NAMALWA (cell line): Measurements from ENCODE around the gene WWOX.

ENCODE experiments used
- DNase-seq: peaks from one replicate; pipeline ENCODE4 v3.0.0-alpha.2; 2015; ENCODE audit warnings: low spot score

The WWOX gene

DNA sequence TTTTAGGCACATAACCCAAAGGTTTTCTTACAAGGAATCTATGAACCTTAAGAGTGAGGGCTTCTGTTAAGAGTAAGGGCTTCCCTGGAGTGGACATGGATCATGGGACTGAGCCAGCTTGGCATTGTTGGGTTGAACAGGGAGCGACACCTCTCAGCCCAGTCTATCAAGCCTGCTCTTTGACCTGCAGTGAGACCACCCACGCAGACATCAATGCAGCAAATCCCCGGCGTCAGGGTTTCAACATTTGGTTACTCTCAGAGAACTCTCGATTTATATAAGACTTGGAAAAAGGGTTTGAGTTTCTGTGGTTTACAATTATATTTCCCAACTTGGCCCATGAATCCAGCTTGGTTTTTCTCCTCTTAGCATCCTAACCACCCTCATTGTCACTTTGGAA, 299.9 kb downstream of the WWOX start:
- DNase-seq = no peak

DNA sequence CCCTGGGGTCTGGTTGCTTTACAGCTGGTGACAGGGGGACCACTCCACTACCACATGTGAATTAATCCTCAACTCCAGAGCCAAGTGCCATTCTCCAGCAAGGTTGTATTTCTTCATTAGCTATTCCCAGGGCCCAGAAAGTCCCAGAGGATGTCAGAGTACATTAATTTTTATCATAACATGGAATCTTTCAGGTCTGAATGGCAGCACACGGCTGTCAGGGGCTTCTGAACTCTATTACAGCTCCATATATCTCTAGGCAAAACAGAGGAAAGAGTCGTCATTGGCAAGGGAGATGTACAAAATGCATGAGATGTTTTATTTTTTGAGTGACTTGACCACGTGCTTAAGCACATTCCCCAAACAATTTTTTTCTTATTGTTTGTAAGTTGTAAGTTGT, 303.4 kb downstream of the WWOX start:
- no peak for DNase-seq

DNA sequence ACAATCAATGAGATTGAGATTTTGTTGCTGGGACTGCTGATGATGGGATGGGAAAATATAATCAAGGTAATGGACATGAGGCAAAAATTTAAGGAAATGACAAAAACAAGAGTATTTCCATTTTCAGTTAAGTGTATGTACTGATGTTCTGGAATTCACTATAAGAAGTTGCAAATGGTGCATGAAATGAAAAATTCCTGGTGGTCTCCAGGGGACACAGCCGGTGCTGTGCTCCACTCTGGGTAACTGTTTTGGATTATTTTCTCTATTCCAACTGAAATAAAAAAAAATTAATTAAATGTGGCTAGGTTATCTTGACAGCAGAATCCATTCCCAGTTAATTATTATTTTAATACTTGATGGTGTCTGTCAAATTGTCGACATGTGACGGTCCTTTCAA, 305.6 kb downstream of the WWOX start:
- no peak for DNase-seq

DNA sequence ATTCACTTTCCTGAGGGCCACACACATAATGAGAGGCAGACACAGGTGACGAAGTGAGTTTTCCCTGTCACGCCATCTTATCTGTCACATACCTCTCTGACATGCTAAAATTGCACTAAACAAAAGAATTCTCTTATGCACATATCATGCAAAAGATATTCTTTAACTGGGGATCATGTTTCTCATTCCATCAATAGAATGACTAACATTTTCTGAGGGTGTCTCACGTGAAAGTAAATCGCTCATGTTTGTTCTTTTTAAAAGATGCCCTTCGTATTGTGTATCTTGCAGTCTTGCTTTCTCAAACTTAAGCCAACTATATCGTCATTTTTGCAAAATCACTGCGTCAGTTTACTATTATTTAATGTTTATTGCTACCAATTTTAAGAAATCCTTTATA, 306.4 kb downstream of the WWOX start:
- DNase-seq = no peak

DNA sequence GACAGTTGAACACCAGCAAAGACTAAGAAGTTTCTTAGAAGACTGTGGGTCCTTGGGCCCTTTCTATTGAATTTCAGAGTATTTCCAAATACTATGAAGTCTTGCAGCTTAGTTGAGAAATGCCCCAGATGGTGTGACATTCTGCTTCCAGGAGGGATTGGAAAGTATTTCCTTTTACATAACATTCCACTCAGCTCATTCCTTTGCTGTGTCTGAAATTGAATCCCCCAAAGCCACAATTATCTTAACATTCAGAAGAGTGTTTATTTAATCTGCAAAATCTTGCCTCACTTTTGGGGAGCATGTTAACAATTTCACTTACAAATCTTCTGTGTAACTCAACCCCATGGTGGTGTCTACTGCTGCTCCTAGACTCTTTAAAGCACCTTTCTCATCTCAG, 307.7 kb downstream of the WWOX start:
- DNase-seq = no peak

DNA sequence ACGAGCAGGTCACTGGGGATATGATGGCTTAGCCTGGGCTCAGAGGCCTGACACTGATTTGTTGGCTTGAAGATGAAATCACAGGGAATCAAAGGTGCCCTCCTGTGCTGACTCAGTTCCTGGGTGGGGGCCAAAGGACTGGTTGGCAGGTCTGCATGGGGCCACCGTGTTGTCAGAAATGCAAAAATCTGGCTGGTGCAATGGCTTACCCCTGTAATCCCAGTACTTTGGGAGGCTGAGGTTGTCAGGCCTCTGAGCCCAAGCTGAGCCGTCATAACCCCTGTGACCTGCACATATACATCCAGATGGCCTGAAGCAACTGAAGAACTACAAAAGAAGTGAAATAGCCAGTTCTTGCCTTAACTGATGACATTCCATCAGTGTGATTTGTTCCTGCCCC, 314.2 kb downstream of the WWOX start:
- DNase-seq = no peak

DNA sequence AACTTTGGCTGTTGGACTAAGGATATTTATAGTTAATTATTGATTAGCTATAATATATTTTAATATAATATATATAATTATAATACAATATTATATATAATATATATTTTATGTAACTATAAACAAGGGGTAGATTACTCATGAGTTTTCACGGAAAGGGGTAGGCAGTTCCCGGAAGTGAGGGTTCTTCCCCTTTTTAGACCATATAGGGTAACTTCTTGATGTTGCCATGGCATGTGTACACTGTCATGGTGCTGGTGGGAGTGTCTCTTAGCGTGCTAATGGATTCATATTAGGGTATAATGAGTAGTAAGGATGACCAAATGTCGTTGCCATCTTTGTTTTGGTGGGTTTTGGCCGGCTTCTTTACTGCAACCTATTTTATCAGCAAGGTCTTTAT, 315.6 kb downstream of the WWOX start:
- DNase-seq = no peak

DNA sequence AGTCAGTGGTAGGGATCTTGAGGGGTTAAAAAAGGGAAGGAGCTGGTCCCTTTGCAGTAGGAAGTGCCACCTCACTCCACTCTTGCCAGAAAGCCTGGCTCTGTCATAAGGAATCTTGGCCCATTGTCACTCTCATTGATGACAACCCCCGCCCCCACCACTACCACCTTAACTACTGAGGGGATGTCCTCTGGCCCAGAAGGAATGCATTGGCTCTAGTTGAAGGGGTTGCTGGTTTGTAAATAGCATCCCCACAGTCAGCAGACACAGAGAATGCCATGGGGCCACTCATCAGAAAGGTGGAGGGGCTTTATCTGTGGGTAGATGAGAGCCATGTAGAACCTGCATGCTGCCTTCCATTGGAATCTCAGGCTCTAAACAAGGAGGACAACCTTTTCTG, 316.2 kb downstream of the WWOX start:
- no peak for DNase-seq

DNA sequence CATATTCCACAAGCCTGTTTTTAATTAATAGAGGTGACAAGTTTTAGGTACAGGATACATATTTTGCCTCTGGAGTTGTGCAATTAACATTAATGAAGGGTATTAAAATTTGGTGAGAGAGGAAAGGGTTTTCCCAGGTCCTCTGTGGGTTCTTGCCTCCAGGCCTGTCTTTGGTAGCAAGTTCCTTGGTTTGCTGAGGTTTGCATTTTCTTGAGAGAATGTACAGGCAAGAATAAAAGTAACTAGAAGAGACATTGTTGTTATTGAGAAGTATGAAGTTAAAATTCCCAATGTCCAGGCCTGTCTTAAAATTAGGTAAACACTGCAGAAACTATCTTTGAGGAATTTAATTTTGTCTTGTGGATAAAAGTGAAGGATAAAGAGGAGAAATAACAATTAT, 316.9 kb downstream of the WWOX start:
- no peak for DNase-seq

DNA sequence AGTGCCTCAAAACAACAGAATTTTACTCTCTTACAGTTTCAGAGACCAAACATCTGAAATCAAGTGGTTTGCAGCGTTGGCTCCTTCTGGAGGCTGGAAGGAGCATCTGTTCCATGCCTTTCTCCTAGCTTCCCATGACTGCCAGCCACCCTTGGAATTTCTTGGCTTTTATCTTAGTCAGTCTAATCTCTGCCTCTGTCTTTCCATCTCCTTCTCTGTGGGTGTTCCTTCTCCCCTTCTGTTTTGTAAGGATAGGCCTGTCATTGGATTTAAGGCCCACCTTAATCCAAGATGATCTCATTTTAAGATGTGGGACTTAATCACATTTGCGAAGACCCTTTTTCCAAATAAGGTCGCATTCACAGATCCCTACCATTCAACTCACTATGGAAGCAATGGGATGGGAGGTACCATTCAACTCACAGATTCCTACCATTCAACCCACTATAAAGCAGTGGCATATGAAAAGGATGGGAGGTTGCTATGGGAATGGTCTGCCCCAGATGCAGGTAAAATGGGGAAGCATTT, 321.8 kb downstream of the WWOX start:
- DNase-seq = no peak

DNA sequence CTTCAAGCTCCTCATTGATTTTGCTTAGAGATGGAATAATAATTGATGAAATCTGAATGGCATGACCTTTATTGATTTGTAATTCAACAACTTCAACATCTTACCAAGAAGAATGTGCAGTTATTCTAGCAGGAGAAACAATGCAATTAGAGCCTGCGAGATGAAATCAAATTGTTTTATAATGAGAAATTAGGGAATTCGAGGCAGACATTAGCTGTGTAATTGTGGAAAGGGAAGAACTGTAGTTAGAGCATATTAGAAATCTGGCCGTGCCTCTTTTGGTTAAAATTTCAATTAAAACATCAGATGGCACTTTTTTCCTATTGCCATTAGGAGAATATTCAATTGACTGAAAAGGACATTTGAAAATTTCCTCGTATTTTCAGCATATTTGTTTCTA, 325.8 kb downstream of the WWOX start:
- no peak for DNase-seq

DNA sequence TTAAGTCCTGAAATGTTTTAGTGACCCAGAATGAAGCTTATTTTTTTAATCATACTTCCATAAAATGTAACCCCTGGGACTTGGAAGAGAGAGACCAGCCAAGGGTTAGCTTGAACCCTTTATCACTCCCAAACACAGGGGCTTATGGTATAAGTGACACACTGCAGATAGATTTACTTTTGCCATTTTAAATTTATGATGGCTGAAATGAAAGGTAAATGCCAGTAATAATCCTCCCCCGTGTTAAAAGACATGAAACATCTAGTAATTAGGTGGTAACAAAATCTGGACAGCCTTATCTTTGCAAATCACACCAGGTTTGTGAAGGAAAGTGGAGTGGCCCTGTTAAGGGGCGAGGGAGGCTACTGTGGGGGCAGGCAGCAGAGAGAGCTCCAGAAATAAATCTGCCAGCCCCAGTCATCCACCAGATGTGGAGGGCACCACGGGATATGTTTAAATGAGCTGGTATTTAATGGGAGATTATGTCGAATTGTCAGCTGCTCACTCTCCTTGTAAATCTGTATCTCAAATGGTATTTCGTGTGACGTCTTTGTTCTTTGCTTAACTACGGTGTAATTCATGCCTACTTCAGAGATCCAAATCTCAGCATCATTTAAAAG, 326.5 kb downstream of the WWOX start:
- no peak for DNase-seq

DNA sequence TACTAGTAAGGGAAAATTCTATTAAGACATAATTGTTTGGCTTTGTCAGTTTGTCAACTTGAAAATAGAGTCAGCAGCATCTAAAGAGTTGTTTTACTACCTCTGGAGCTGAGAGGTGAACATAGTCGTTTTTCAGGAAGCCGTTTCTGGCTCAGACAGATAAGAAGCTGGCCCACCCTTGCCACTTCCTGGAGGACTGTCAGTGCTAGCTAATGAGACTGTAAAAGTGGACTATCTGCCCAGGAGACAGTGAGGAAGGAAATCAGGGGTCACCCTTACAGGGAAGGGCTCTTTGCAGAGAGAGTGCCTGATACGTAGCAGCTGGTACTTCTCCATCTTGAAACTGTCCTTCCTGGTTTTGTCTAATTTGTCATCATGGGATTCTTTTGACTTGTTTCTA, 328.7 kb downstream of the WWOX start:
- no peak for DNase-seq

DNA sequence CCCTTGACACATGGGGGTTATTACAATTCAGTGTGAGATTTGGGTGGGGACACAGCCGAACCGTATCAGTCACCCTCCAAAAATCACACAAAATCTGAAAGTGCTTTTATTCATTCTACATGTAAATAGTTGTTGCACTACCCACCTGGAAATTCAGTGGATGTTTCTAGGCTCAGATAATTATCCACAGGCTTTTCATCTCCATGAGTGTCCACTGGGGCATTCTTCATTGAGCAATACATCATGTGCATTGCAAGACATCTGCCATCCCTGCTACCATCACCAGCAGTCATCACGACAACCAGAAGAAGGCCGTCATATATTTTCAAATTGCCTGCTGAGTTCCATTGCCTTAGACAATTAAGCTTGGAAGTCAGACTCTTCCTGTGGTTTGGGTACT, 330.8 kb downstream of the WWOX start:
- DNase-seq = no peak

DNA sequence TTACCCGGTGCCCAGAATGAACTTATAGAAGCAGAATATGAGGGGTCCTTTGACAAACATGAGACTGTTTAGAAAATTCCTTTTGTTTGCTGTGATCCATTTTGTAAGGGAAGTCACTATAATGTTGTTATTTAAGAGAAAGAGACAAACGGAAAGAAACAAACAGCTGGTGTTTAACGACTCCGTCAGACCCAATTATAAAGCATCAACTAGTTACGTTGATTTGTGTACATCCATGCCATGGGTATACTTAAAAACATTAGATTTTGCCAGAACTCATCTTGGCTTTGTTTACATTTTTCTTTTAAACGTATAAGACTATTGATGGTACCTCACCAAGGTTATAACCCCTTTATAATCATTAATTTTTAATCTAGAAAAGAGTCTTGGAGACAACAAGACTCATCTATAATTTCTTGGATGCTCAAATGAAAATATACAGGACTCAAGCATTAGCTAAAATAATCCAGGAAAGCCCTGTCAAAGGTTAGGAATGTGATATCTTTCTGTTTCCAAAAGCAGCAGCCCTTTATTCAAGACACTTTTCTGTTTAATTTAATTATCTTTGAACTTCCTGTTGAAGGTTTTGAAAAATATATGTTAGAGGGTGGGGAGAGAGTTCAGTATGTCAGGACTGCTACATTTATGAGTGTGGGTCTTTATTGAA, 331.7 kb downstream of the WWOX start:
- DNase-seq = no peak

DNA sequence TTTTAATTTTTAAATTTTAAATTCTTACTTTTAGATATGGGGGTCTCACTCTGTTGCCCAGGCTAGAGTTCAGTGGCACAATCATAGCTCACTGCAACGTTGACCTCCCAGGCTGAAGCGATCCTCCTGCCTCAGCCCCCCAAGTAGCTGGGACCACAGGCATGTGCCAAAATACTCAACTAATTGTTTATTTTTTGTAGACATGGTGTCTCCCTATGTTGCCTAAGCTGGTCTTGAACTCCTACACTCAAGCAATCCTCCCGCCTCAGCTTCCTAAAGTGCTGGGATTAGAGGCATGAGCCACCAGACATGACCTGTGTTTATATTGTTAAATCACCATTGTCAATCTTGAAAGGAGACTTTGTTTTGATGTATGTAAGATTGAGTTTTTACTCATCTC, 332.2 kb downstream of the WWOX start:
- no peak for DNase-seq

DNA sequence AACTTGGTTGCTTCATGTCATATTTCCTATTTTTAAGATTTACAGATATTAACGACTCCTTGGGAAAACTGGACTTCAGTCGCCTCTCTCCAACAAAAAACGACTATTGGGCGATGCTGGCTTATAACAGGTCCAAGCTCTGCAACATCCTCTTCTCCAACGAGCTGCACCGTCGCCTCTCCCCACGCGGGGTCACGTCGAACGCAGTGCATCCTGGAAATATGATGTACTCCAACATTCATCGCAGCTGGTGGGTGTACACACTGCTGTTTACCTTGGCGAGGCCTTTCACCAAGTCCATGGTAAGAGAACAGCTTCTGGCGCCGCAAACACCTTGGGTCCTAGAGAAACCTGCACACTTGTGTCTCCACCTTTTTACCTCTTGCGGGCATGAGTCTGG, 333.0 kb downstream of the WWOX start:
- DNase-seq = no peak

DNA sequence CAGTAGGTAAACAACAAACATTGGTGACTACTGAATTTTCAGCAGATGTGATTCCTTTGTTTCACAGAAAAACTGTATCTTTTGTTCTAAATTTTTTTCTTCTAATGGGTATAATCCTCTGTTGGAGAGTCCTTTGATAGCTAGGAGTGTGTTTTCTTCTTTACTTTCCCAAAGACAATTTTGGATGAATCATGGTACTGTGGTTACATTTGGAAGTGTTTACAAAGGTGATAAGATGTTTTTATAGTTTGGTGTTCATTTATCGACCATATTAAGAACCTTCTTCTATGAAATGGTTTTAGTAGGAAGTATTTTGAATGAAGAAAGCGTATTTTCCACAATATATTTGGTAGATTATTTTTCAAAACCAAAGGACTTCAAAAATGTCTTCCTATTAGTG, 333.7 kb downstream of the WWOX start:
- DNase-seq = no peak

DNA sequence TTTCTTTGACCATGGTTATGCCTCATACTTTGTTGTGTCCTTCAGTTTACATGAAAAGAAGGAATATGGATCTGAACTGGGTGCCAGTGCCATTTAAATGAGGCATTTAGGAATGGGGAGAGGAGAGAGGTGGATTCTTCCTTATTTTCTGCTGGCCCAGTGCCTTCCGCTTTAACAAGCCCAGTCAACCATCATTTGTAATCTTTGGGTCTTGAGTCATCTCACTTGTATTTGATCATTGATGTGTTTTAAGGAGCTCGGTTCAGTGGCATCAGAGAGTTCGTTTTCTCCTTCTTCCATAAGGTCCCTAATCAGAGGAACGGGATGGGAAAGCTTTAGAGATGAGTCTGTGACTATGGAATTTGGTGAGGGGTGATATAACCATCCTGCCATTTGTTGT, 334.9 kb downstream of the WWOX start:
- DNase-seq = no peak

DNA sequence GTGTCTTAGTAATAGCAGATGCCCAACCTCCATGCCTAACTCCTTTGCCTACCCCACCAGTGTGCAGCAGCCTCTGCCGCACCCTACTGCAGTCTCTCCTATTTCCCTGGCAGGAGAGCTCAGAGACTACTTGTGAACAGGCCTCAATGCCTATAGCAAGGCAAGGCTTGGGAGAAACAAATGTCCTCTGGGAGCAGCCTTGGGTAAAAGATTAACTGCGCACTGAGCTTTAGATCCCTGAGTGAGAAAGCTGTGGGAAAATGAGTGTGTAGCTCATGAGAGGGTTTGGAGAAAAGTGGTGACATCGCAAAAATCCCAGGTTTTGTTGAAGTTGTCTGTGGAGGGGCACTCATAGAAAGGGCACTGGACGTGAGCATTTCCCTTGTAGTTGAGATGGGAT, 335.8 kb downstream of the WWOX start:
- DNase-seq = no peak

DNA sequence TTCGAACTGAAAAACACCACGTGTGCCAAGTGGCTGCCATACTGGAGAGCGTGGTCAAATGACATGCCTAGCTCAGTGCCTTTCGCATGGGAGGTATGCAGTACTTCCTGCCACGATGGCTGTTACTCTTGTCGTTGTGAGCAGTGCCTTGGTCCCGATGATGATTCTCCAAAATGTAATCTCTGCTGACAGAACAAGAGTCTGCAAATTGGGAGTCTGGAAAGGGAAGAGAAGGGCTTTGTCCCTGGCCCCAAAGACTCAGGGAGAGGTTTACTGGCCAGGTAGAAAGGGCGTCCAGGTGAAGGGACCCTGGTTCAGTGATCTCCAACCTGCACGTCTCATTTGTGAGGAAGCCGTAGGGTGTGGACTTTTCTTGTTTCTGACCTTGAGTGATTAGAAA, 336.6 kb downstream of the WWOX start:
- DNase-seq = no peak

DNA sequence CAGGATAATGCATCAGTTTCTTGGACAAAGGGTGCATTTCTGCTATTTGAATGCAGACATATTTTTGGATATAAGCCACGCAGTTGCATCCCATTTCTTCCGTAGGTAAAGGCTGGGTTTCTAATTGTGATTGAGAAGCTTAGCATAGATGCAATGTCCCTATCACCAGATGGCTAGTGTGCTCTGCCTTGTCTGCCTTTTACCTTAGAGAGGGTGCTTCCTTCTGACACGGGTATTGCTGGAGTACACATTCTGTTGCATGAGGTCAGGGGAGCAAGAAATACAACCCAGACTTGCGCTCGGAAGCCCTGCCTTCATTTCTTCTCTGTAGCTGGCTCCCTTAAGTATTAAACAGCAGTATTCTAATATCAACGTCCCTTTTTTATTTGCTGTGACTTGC, 337.4 kb downstream of the WWOX start:
- DNase-seq = no peak

DNA sequence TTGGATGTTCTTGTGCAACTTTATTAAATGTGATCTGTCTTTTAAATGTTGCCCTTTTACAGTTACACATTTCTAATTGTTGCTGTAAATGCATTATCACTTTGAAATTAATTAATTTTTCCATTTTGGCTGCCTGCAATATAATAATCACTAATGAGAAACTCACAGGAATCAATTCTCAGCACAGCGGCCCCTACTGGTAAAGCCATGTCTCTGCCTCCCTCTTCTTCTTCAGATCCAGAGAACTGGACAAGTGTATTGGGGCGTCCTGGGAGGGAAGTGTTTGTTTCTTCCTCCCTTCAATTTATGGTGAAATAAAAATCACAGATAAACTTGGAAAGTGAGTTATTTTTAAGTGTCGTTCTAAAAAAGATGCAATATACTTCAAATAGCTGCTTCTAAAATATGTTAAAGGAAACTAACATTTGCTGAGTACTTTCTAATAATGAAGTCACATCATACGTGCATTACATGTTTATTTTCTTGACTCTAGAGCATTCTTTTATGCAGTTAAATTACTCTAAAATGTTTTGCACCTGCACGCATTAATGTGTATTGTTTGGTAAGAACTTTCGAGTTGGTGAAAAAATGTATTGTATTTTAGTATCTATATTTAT, 338.0 kb downstream of the WWOX start:
- peak; percentile 57 for DNase-seq

DNA sequence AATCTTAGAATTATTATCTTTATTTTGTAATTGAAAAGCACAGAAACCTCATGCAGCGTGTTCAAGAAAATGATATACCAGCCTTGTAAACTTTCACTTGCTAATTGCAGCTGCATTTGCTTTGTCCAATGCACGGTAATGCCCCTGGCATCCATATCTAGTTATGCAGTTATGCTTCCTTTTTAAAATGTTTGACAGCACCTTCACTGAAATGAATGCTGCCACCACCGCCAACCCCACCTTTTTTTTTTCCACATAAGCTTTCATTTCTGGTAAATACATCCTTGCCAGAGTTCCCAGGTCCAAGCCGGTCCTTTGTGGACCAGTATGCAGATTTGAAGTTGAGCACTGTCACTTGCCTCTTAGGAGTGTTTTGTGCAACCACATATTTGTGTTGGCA, 338.8 kb downstream of the WWOX start:
- DNase-seq = no peak
